ENCODE data around the gene SAGE1.
"Not testable (repeated sequence)": the region's sequence is repeated elsewhere in the genome, so short reads cannot be mapped to it uniquely, and the experiment has no call there.

Gene SAGE1

GRCh38 chrX:135893294-135893817 is at the start of gene SAGE1, which contains the start of gene CT45A10:
Gene SAGE1 (plus strand): TSS chrX:135893716. CDS start chrX:135896243, 2,527 bp downstream.
Gene CT45A10 (minus strand): TSS chrX:135893444. CDS start chrX:135885344, 8,100 bp downstream.
- no peak for DNase-seq (ENCODE audit: low spot score)

DNA sequence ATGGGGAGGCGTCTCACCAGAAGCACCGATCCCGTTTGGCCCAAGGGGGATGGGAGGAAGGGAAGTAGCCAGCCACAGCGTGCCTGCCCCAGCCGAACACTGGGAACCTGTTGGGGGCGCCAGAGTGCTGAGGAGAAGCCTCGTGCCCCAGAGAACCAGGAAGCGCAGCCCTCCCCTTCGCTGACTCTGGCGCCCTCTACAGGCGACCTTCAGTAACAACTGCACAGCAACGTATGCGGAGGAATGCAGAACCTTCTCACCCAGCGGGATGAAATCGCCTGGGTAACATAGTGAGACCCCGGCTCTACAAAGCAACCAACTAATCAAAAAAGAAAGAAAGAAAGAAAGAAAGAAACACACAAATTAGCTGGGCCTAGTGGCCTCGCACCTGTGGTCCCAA is 39.1 kb upstream of the SAGE1 start, which contains the start of gene CT45A8:
Gene CT45A8 (minus strand): TSS at position 101 of the 400 bp plus-strand sequence. CDS start 3,755 bp downstream, outside the sequence.
- not testable (repeated sequence) for DNase-seq (ENCODE audit: low spot score)

DNA sequence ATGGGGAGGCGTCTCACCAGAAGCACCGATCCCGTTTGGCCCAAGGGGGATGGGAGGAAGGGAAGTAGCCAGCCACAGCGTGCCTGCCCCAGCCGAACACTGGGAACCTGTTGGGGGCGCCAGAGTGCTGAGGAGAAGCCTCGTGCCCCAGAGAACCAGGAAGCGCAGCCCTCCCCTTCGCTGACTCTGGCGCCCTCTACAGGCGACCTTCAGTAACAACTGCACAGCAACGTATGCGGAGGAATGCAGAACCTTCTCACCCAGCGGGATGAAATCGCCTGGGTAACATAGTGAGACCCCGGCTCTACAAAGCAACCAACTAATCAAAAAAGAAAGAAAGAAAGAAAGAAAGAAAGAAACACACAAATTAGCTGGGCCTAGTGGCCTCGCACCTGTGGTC is 21.8 kb upstream of the SAGE1 start, which contains the start of gene CT45A9:
Gene CT45A9 (minus strand): TSS at position 101 of the 400 bp plus-strand sequence. CDS start 3,751 bp downstream, outside the sequence.
- not testable (repeated sequence) for DNase-seq (ENCODE audit: low spot score)

GRCh38 chrX:135882741-135883140 is 10.8 kb upstream of the SAGE1 start:
- DNase-seq (ENCODE audit: low spot score): not testable (repeated sequence)

DNA sequence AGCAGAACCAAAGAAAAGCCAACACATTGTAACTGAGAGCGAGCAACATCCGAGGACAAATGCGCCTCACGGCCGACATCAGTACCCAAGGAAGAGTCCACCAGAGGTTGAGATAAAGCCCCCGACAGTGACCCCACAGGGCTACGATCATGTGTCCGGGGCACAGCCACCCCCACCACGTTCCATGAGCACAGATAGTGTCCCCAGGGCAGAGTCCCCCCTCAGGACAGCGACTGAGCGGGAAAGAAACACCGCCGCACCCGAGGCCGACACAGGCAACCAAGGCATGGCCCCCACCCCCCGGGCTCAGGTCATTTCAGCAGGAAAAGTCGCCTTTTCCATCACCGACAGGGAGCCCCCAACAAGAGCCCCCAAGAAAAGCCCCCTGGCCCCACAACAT is 5.3 kb upstream of the SAGE1 start:
- not testable (repeated sequence) for DNase-seq (ENCODE audit: low spot score)

GRCh38 chrX:135888976-135889375 is 4.5 kb upstream of the SAGE1 start:
- DNase-seq (ENCODE audit: low spot score): peak; percentile 44

DNA sequence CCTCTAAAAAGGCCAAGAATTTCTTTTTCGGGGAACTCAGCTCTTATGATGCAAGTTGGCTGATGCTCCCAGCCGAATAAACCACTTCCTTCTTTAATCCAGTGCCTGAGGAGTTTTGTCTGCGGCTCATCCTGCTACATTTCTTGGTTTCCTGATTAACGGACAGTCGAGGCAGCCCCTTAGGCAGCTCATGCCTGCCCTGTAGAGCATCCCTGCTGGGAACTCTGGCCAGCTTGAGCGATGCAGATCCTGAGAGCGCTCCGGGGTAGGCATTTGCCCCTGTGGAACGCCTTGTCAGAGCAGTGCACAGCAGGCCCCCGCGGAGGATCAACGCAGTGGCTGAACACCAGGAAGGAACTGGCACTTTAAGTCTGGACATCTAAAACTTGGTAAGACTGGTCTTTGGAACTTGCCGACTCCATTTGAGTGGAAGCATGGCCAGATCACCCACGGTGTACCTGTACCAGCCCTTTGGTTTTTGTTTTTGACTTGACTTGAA is 3.4 kb upstream of the SAGE1 start:
- DNase-seq (ENCODE audit: low spot score): no peak

- no peak for DNase-seq (ENCODE audit: low spot score)
Observed at GRCh38 chrX:135892781-135893180, 735 bp upstream of the SAGE1 start.

DNA sequence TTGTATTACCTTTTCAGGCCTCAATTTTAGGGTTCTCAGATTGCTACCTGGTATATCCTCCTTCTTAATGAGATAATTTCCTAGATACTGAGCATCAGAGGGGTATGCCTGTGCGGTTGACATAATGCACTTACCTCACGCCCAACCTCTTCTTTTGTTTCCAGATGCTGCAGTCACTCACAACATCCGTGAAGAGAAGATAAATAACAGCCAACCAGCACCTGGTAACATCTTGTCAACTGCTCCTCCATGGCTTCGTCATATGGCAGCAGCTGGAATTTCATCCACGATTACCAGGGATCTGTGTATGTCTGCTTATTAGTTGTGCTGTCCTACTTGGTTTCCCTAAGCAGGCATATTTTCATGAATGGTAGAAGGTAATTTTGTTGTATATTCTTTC is 16.7 kb downstream of the SAGE1 start:
- no peak for DNase-seq (ENCODE audit: low spot score)

DNA sequence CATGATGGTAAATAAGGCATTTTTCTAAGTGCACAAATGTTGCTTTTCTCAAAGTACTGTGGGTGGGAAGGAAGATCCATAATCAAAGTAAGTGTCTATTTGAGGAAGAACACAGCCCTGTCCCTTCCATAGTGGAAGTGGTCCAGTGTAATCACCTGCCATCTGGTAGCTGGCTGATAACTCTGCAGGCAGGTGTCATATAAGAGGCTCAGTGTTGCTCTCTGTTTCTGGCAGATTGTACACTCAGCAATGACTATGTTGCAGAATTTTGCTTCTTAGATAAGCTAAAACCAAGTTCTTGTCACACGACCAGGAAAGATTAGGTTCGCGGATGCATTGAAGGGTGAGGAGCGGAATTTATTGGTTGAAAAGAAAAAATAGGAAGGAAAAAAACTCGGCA is 20.9 kb downstream of the SAGE1 start:
- no peak for DNase-seq (ENCODE audit: low spot score)

DNA sequence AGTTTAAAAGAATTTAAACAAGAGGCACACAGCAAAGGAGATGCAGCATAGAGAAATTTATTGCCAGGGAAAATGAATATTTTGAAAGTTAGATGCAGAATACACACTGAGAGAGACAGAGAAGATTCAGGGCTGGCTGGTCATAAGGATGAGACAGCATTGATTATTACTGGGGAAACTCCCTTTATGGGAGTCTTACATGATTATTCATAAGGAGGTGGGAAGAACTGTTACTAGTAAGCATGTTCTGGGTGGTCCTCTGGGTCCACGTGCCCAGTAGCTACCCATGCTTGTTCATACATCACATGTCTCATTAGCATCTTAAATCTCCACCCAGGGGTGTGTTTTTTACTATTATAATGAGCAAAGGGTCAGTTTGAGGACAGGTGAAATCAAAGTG is 27.0 kb downstream of the SAGE1 start:
- DNase-seq (ENCODE audit: low spot score): not testable (repeated sequence)

DNA sequence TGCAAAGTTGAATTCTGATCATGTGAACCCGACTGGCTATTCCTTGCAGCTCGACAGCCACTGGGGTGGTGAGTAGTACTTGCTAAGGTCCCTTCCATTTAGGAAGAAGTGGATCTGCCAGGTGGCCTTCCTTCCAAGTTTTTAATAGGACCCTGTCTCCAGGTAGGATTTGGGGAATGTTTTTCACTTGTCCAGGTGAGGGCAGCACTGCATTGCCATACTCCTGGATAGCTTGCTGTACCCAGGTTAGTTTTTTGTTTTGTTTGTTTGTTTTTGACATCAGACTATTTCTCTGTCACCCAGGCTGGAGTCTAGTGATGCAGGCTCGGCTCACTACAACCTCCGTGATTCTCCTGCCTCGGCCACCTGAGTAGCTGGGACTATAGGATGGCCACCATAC is 29.8 kb downstream of the SAGE1 start:
- DNase-seq (ENCODE audit: low spot score): no peak

DNA sequence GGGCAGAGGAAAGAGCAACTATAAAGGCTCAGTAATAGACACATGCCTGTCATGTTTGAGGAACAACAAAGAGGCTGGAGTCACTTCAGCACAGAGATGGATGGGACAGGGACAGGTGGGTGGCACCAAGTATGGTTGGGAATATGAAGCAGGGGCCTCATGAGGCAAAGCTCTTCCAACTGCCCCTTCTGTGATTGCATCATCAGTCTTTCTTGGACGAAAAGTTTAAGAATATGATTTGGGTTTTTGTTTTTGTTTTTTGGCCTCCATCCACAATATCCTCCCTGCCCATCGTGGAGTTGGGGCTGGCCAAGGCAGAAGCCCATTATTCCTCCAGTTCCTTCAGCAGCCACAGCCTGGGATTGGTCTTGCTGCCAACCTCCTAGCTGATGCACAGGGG is 34.4 kb downstream of the SAGE1 start:
- no peak for DNase-seq (ENCODE audit: low spot score)

DNA sequence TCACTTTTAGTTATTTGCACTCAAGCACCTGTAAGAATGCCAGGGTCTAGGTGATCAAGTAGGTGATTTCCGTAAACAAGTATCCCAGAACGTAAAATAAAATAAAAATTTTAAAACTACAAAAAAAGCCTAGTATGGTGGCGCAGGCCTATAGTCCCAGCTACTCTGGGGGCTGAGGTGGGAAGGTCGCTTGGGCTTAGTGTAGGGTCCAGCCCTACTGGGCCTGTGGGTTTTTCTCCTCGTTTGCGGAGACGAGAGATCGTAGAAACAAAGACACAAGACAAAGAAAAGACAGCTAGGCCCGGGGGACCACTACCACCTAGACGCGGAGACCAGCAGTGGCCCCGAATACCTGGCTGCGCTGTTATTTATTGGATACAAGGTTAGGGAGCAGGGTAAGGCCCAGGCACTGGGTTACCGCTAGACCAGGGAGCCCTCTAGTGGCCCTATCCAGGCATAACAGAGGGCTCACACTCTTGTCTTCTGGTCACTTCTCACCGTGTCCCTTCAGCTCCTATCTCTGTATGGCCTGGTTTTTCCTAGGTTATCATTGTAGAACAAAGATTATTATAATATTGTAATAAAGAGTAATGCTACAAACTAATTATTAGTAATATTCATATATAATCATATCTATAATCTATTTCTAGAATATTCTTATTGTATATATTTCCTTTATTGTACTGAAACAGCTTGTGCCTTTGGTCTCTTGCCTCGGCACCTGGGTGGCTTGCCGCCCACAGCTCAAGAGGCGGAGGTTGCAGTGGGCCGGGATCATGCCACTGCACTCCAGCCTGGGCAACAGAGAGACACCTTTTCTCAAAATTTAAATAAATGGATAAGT is 38.4 kb downstream of the SAGE1 start:
- peak; percentile 55 for DNase-seq (ENCODE audit: low spot score)

DNA sequence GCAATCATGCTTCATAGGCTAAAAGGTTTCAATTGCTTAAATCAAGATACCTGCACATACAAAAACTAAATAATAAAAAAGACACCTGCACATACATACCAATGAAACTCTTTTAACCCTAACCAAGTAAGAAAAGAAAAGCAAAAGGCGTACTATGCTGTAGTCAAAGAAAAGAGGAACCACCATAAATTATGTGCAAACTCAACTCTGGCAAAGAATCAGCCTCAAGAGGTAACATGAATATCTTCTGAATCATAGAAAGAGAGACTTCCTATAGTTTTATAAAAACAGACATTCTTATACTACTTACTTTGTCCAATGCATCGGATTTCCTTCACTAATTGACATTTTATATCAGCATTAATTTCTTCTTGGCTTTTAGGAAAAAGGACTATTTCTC is 51.0 kb downstream of the SAGE1 start:
- DNase-seq (ENCODE audit: low spot score): no peak

GRCh38 chrX:135951291-135951690 is 57.8 kb downstream of the SAGE1 start:
- no peak for DNase-seq (ENCODE audit: low spot score)
